ENCODE results near the gene LMNTD1. TPM values are rescaled to one million over a fixed set of nuclear protein-coding genes. Genes with fewer than 3 reads are reported as not detected.

The LMNTD1 gene
- polyA plus RNA-seq, 3 donors = not detected

GRCh38 chr12:25587346-25587745 is 34.3 kb upstream of the LMNTD1 start:
- Histone ChIP-seq H3K4me1 (ENCODE audit: control insufficient read depth in 1 of 2, insufficient read depth in 2 of 2, low read length in 2 of 2) (no peaks in the 10 kb centered on the region), H3K9ac (ENCODE audit: insufficient read depth, low read length, poor library complexity, severe bottlenecking) (no peak overlapping the region), H3K4me2 (replicated peaks; ENCODE audit: extremely low read depth, low read length, poor library complexity, severe bottlenecking) (no peak overlapping the region), H3K4me3 (replicated peaks in 1 of 3; ENCODE audit: low read depth in 2 of 3, low read length in 3 of 3) (no peak overlapping the region), H3K27me3 (ENCODE audit: control insufficient read depth in 2 of 2, insufficient read depth in 2 of 2, low read length in 2 of 2) (no peaks in the 10 kb centered on the region), H3K27ac (ENCODE audit: low read depth in 1 of 2, low read length in 2 of 2) (no peak overlapping the region), H3K9me3 (replicated peaks in 1 of 2; ENCODE audit: control insufficient read depth in 1 of 2, insufficient read depth in 1 of 2, low read length in 2 of 2) (peaks cover 0 to 4% of the 10 kb centered on the region in 2 donors), H2AFZ (ENCODE audit: insufficient read depth, low read depth, low read length, poor library complexity, severe bottlenecking) (no peak overlapping the region), H3K36me3 (replicated peaks in 1 of 2; ENCODE audit: control insufficient read depth in 1 of 2, insufficient read depth in 2 of 2, low read length in 2 of 2) (no peaks in the 10 kb centered on the region), H3K79me2 (ENCODE audit: insufficient read depth, low read length) (no peaks in the 10 kb centered on the region), H4K20me1 (ENCODE audit: insufficient read depth, low read length) (no peaks in the 10 kb centered on the region)
- Mint-ChIP-seq H3K9me3 (peaks cover 2 to 9% (median 8%) of the 10 kb centered on the region in 7 donors), H3K4me3 (no peak overlapping the region), H3K27ac (no peak overlapping the region), H3K27me3 (ENCODE audit: low read depth in 3 of 3) (peaks cover 0 to 3% (median 1%) of the 10 kb centered on the region in 3 donors), H3K4me1 (no peaks in the 10 kb centered on the region), H3K36me3 (no peaks in the 10 kb centered on the region)
- no peak for TF ChIP-seq CTCF (IDR thresholded peaks at IDR 0.05)
- WGBS (ENCODE audit: insufficient coverage) = 100% methylated on average over 1 of the region's 4 CpGs
- DNase-seq = no peak
- intact Hi-C loops (cut with micrococcal nuclease) = no loop called here

DNA sequence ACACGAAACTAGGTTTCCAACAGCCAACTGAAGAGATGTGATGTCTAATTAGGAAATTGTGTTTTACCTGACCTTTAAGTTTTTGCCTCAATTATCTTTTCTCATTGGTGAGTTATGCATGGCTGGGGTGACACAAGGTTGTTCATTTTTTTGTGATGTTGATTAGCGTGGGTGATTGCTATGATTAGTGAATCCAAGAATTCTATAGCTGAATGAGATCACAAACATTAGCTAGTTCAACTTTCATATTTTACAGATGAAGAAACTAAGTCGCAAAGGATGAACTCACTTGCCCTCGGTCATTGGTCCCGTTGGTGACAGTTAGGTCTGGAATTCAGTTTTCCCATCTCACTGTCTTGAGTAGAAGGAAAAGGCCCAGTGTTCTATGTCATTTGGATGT is 32.6 kb upstream of the LMNTD1 start:
- Mint-ChIP-seq H3K36me3 (no peaks in the 10 kb centered on the region), H3K9me3 (peaks cover 2 to 8% (median 7%) of the 10 kb centered on the region in 7 donors), H3K4me1 (no peaks in the 10 kb centered on the region), H3K27me3 (ENCODE audit: low read depth in 3 of 3) (peaks cover 0 to 3% (median 0%) of the 10 kb centered on the region in 3 donors), H3K4me3 (no peak overlapping the region), H3K27ac (no peak overlapping the region)
- no peaks in the 10 kb centered on the region for H4K20me1 ChIP-seq (ENCODE audit: insufficient read depth, low read length)
- H3K79me2 ChIP-seq (ENCODE audit: insufficient read depth, low read length) = no peaks in the 10 kb centered on the region
- H3K9ac ChIP-seq (ENCODE audit: insufficient read depth, low read length, poor library complexity, severe bottlenecking) = no peak overlapping the region
- H3K36me3 ChIP-seq (replicated peaks in 1 of 2; ENCODE audit: control insufficient read depth in 1 of 2, insufficient read depth in 2 of 2, low read length in 2 of 2) = no peaks in the 10 kb centered on the region
- no peak overlapping the region for H3K27ac ChIP-seq (ENCODE audit: low read depth in 1 of 2, low read length in 2 of 2)
- H3K4me2 ChIP-seq (replicated peaks; ENCODE audit: extremely low read depth, low read length, poor library complexity, severe bottlenecking) = no peak overlapping the region
- H3K4me1 ChIP-seq (ENCODE audit: control insufficient read depth in 1 of 2, insufficient read depth in 2 of 2, low read length in 2 of 2) = no peaks in the 10 kb centered on the region
- H3K27me3 ChIP-seq (ENCODE audit: control insufficient read depth in 2 of 2, insufficient read depth in 2 of 2, low read length in 2 of 2) = no peaks in the 10 kb centered on the region
- intact Hi-C loops (cut with micrococcal nuclease) = no loop called here
- TF ChIP-seq CTCF (IDR thresholded peaks at IDR 0.05) = no peak
- DNase-seq = no peak
- WGBS (ENCODE audit: insufficient coverage) = 93% methylated on average over 3 of the region's 5 CpGs
- peaks cover 0 to 4% of the 10 kb centered on the region in 2 donors for H3K9me3 ChIP-seq (replicated peaks in 1 of 2; ENCODE audit: control insufficient read depth in 1 of 2, insufficient read depth in 1 of 2, low read length in 2 of 2)
- H3K4me3 ChIP-seq (replicated peaks in 1 of 3; ENCODE audit: low read depth in 2 of 3, low read length in 3 of 3) = no peak overlapping the region
- no peak overlapping the region for H2AFZ ChIP-seq (ENCODE audit: insufficient read depth, low read depth, low read length, poor library complexity, severe bottlenecking)

Measured in CD14-positive monocyte (primary cell).